HCT116 (cell line): Measurements from ENCODE around the gene NFXL1. TPM values are rescaled to one million over a fixed set of nuclear protein-coding genes. Genes with fewer than 3 reads are reported as not detected.

Experiments used
- ATAC-seq: fragments of 200-7000 bp; cut with Tn5 transposase; 2 replicates; pipeline ENCODE4 v1.9.1; 2020; ENCODE audit warnings: mild to moderate bottlenecking, moderate library complexity
- BruUV-seq: library from RNA; stranded (reverse); fragments of 400-500 nt; replicated peaks from 2 replicates; lab custom pipeline; 2021; lab: Mats Ljungman, UMichigan
- CTCF ChIA-PET: fragments of 300-600 bp; sonication (Branson Sonifier 250); formaldehyde crosslinking; loops from one replicate; lab custom pipeline; 2021; ENCODE audit warnings: antibody characterized with exemption; lab: Charles Lee
- POLR2A ChIA-PET: fragments of 300-600, 350-600 bp; sonication (Branson Sonifier 250); formaldehyde crosslinking; loops from one replicate; lab custom pipeline; 2021; ENCODE audit warnings: antibody characterized with exemption; lab: Charles Lee
- RAD21 ChIA-PET, 2 experiments: fragments of 300-600 bp; sonication (Branson Sonifier 250); formaldehyde crosslinking; loops; one replicate each; lab custom pipeline; 2023; ENCODE audit warnings: low total read pairs in 2 of 2; ENCODE audit not compliant: uncharacterized antibody in 2 of 2, unreplicated experiment in 2 of 2, low non-redundant PET in 1 of 2; lab: Charles Lee
- DNase-seq: peaks from one replicate; pipeline ENCODE4 v3.0.0-alpha.2; 2010; ENCODE audit warnings: low read depth, low spot score
- H2AFZ ChIP-seq: fragments of 200-600 bp; shearing (Covaris generic), sonication (generic); 2 replicates; pipeline ENCODE4 v1.6.1; 2017; ENCODE audit warnings: low read depth, mixed run types, mixed read lengths, antibody characterized with exemption, low read length; ENCODE audit not compliant: poor library complexity, severe bottlenecking
- H3K27ac ChIP-seq: 2 replicates; pipeline ENCODE4 v1.5.1; 2012; ENCODE audit warnings: low read depth, low read length
- H3K27me3 ChIP-seq: fragments of 200-600 bp; sonication (generic); 2 replicates; pipeline ENCODE4 v1.6.1; 2016; ENCODE audit warnings: mixed run types, low read length, mixed read lengths; ENCODE audit not compliant: insufficient read depth
- H3K36me3 ChIP-seq, 2 experiments: fragments of 200-500 bp in 1 of 2; fragments of 200-600 bp in 1 of 2; sonication (Bioruptor generic) in 1 of 2; sonication (generic) in 1 of 2; 2 replicates each; pipeline versions ENCODE4 v1.5.1 to v1.6.1; 2014 to 2016; ENCODE audit warnings: low read length in 2 of 2, inconsistent platforms in 1 of 2, mixed read lengths in 1 of 2, mixed run types in 1 of 2; ENCODE audit not compliant: insufficient read depth in 2 of 2, control insufficient read depth in 1 of 2
- H3K4me1 ChIP-seq, 2 experiments: fragments of 200-600 bp in 1 of 2; sonication (generic) in 1 of 2; 2 replicates each; pipeline versions ENCODE4 v1.5.1 to v1.6.1; 2012 to 2017; ENCODE audit warnings: low read length in 2 of 2, inconsistent platforms in 1 of 2, mild to moderate bottlenecking in 1 of 2, mixed read lengths in 1 of 2, mixed run types in 1 of 2, moderate library complexity in 1 of 2; ENCODE audit not compliant: insufficient read depth in 2 of 2, control insufficient read depth in 1 of 2
- H3K4me2 ChIP-seq: fragments of 200-600 bp; sonication (generic); 2 replicates; pipeline ENCODE4 v1.6.1; 2017; ENCODE audit warnings: mixed run types, low read length, mixed read lengths
- H3K4me3 ChIP-seq, 2 experiments: fragments of 200-600 bp in 1 of 2; sonication (generic) in 1 of 2; replicated peaks in 1 of 2; 2 replicates each; pipeline ENCODE4 v1.5.1; 2011 to 2016; ENCODE audit warnings: low read length in 2 of 2, control low read depth in 1 of 2, low read depth in 1 of 2, mild to moderate bottlenecking in 1 of 2, mixed read lengths in 1 of 2, mixed run types in 1 of 2
- H3K79me2 ChIP-seq: fragments of 200-600 bp; sonication (generic); 2 replicates; pipeline ENCODE4 v1.6.1; 2017; ENCODE audit warnings: mild to moderate bottlenecking, mixed run types, low read length, moderate library complexity, mixed read lengths; ENCODE audit not compliant: insufficient read depth
- H3K9ac ChIP-seq: fragments of 200-600 bp; sonication (generic); 2 replicates; pipeline ENCODE4 v1.6.1; 2016; ENCODE audit warnings: low read length, mixed read lengths
- H3K9me2 ChIP-seq: fragments of 200-600 bp; sonication (generic), shearing (Covaris generic); 2 replicates; pipeline ENCODE4 v1.6.1; 2017; ENCODE audit warnings: mixed run types, mild to moderate bottlenecking, moderate library complexity; ENCODE audit not compliant: insufficient read depth
- H3K9me3 ChIP-seq, 2 experiments: fragments of 200-500 bp in 1 of 2; fragments of 200-600 bp in 1 of 2; sonication (Bioruptor generic) in 1 of 2; sonication (generic) in 1 of 2; 2 replicates each; pipeline ENCODE4 v1.6.1; 2014 to 2017; ENCODE audit warnings: low read length in 2 of 2, mixed read lengths in 2 of 2, inconsistent platforms in 1 of 2, low read depth in 1 of 2, mild to moderate bottlenecking in 1 of 2, mixed run types in 1 of 2, moderate library complexity in 1 of 2; ENCODE audit not compliant: control insufficient read depth in 1 of 2, insufficient read depth in 1 of 2
- H4K20me1 ChIP-seq: fragments of 200-600 bp; sonication (generic), shearing (Covaris generic); 2 replicates; pipeline ENCODE4 v1.6.1; 2017; ENCODE audit warnings: mixed run types, mild to moderate bottlenecking, moderate library complexity; ENCODE audit not compliant: insufficient read depth
- CBX3 ChIP-seq: IDR thresholded peaks from 2 replicates; pipeline ENCODE4 v1.6.1; 2012; ENCODE audit warnings: low read depth
- CEBPB ChIP-seq: IDR thresholded peaks from 2 replicates; pipeline ENCODE4 v1.6.1; 2012; ENCODE audit warnings: low read depth
- EGR1 ChIP-seq: IDR thresholded peaks from 2 replicates; pipeline ENCODE4 v1.6.1; 2012; ENCODE audit warnings: low read depth
- EZH2phosphoT487 ChIP-seq: fragments of 200-600 bp; IDR thresholded peaks from 2 replicates; pipeline ENCODE4 v1.6.1; 2018; ENCODE audit warnings: antibody characterized with exemption, borderline replicate concordance
- FOSL1 ChIP-seq: IDR thresholded peaks from 2 replicates; pipeline ENCODE4 v1.6.1; 2012; ENCODE audit warnings: low read depth
- POLR2A ChIP-seq: IDR thresholded peaks from 2 replicates; pipeline ENCODE4 v1.7.0; 2011; ENCODE audit warnings: borderline replicate concordance; ENCODE audit not compliant: insufficient read depth, insufficient read length; ENCODE audit errors: extremely low read depth
- POLR2AphosphoS5 ChIP-seq: IDR thresholded peaks from 2 replicates; pipeline ENCODE4 v1.6.1; 2011; ENCODE audit warnings: mild to moderate bottlenecking, low read depth, low read length, moderate library complexity
- RAD21 ChIP-seq: IDR thresholded peaks from 2 replicates; pipeline ENCODE4 v1.6.1; 2012; ENCODE audit warnings: low read depth, mild to moderate bottlenecking
- REST ChIP-seq: IDR thresholded peaks from 2 replicates; pipeline ENCODE4 v1.6.1; 2012; ENCODE audit warnings: low read depth
- SP1 ChIP-seq: IDR thresholded peaks from 2 replicates; pipeline ENCODE4 v1.6.1; 2012; ENCODE audit warnings: low read depth
- TCF7L2 ChIP-seq: IDR thresholded peaks from 2 replicates; pipeline ENCODE4 v1.7.0; 2011; ENCODE audit warnings: borderline replicate concordance, inconsistent platforms; ENCODE audit not compliant: insufficient read depth, insufficient read length; ENCODE audit errors: extremely low read depth
- YY1 ChIP-seq: IDR thresholded peaks from 2 replicates; pipeline ENCODE4 v1.6.1; 2011; ENCODE audit warnings: low read length, low read depth, moderate library complexity, mild to moderate bottlenecking; ENCODE audit not compliant: insufficient replicate concordance; ENCODE audit errors: extremely low read depth
- ZBTB33 ChIP-seq: IDR thresholded peaks from 2 replicates; pipeline ENCODE4 v1.6.1; 2011; ENCODE audit warnings: mild to moderate bottlenecking, low read length, moderate library complexity; ENCODE audit not compliant: insufficient replicate concordance; ENCODE audit errors: extremely low read depth
- ZFX ChIP-seq: fragments of 450-650 bp; IDR thresholded peaks from 2 replicates; pipeline ENCODE4 v1.6.1; 2017
- intact Hi-C: fragments of 100-400 bp; cut with micrococcal nuclease; formaldehyde crosslinking; loops from 2 replicates; pipeline ENCODE4 v1.10.0; 2022
- total RNA-seq: library from RNA; stranded (reverse); gene quantifications from one replicate; pipeline ENCODE4 v1.2.1, GENCODE V29; 2021; ENCODE audit not compliant: unreplicated experiment
- TF ChIP-seq, protein P1 (sequence below): IDR thresholded peaks from 2 replicates; pipeline ENCODE4 v1.6.1; 2012

The NFXL1 gene
- total RNA-seq, 1 experiment from 2014 or later, result 26.8 TPM

- Histone ChIP-seq H3K36me3 (no peaks in the 10 kb centered on the region), H4K20me1 (no peaks in the 10 kb centered on the region), H3K9ac (no peak overlapping the region), H3K9me3 (no peaks in the 10 kb centered on the region), H3K4me2 (no peak overlapping the region), H3K4me3 (no peak overlapping the region), H3K9me2 (no peaks in the 10 kb centered on the region), H3K79me2 (no peaks in the 10 kb centered on the region), H3K27me3 (no peaks in the 10 kb centered on the region), H3K4me1 (no peaks in the 10 kb centered on the region), H2AFZ (no peak overlapping the region), H3K27ac (no peak overlapping the region)
- CTCF ChIA-PET, result no interaction called here
- intact Hi-C loops, result loop anchor here (10.0 kb wide), 1 partner anchor 126 kb away; no protein-coding TSS in a partner anchor
- ATAC-seq (no peak), DNase-seq (no peak)
- BruUV-seq, result no TSS peak
- POLR2A ChIA-PET, result interaction anchor here (1.3 kb wide), 1 partner anchor 84 kb away, joined by 3 read pairs; the partner anchor contains the start of gene NFXL1
- RAD21 ChIA-PET, result no interaction called here
- TF ChIP-seq EZH2phosphoT487 (no peak), SP1 (no peak), POLR2AphosphoS5 (no peak), POLR2A (no peak), ZBTB33 (no peak), FOSL1 (no peak), EGR1 (no peak), CBX3 (no peak), REST (no peak), TCF7L2 (no peak), CEBPB (no peak), RAD21 (no peak), ZFX (no peak), YY1 (no peak)
- TF ChIP-seq, protein P1, sequence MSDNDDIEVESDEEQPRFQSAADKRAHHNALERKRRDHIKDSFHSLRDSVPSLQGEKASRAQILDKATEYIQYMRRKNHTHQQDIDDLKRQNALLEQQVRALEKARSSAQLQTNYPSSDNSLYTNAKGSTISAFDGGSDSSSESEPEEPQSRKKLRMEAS, result no peak
These were observed 83.9 kb downstream of the NFXL1 start for GRCh38 chr4:47830265-47831025.
